GM19397 (cell line): Measurements from ENCODE around the gene SMAD6.

ENCODE experiments used
- ATAC-seq: cut with Tn5 transposase; IDR thresholded peaks from one replicate; pipeline ENCODE4 v1.9.1; 2021; ENCODE audit warnings: mild to moderate bottlenecking, moderate library complexity; ENCODE audit not compliant: unreplicated experiment

The SMAD6 gene

GRCh38 chr15:66719471-66719870 lies 17.4 kb downstream of the SMAD6 start:
- no peak for ATAC-seq

- ATAC-seq: no peak
These were observed 18.4 kb downstream of the SMAD6 start for GRCh38 chr15:66720206-66721010.

DNA sequence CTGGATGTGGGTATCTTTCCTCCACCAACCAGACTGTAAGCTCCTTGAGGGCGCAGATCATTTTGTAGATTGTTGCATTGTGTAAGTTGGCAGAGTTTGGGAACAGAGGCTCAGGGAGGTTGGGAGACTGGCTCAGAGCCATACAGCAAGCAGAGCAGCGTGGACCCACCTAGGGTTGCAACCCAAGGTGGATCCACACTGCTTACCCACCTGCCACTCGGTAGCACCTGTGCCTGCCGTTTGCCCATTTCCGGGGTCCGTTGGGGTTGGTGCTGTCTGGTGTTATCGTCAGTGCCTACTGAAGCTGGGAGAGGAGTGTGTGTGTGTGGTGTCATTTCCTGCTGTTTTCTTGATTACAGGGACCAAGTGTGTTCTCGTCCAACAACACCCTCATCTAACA lies 19.0 kb downstream of the SMAD6 start:
- ATAC-seq: no peak

DNA sequence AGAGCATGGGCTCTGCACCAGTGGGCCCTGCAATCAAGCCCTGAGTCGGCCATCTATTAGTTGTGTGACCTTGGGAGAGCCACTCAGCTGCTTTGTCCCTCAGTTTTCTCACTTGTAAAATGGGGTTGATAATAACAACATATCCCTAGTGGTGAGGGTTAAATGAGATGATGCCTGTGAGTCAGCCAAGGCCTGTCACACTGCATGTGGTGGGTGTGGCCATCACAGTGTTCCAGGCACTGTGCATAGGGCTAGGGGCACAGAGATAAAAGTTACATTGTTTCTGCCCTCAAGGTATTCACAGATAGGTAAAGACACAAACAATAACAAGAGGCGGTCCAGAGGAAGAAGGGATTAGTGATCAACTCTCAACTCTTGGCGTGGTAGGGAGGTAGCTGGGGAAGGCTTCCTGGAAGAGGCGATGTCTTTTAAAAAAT lies 19.5 kb downstream of the SMAD6 start:
- ATAC-seq: no peak

DNA sequence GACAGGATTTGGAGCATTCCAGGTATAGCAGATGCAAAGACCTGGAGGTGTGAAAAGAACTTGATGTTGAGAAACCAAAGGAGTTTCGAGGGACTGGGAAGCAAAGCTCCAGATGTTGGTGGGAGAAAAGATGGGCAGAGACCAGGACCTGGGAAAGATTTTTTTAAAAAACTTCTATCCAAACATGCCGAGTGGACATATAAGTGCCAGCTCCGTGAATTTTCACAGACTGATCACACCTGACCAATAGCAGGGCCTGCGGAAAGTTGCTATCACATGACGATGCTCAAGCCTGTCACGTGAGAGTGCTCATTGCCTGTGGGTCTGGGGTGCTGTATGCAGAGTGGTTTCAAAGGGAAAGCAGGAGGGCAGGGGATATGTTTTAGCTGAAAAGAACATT lies 19.9 kb downstream of the SMAD6 start:
- no peak for ATAC-seq

DNA sequence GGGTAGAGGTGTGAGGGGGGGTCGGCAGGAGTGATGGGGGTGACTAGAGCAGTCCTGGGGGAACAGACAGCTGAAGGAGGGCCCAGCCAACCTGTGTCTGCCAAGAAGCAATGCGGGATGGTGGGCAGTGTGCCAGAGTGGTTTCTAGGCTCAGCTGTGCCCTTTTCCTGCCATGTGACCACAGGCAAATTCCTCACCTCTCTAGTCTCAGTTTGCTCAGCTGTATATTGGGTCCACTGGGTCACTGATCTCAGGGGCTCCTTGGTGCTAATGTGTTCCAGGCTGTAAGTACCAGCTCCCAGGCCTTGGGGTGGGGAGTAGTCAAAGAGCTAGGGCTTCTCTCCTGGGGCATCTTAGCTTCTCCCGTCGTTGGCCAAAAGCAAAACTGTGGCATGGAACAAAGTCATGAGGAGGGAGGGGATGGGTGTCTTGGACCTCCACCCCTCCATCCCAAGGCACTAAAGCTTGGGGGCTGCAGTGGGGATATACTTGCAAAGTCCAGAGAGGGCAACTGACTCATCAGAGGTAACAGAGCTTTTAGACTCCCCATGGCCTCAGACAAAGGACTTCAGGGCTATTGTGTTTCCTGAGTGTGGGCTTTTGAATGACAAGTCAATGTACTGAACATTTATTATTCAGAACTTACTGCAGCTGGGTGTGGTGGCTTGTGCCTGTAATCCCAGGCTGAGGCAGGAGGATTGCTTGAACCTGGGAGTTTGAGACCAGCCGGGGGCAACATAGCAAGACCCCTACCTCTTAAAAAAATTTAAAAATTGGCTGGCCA lies 20.9 kb downstream of the SMAD6 start:
- ATAC-seq: no peak

DNA sequence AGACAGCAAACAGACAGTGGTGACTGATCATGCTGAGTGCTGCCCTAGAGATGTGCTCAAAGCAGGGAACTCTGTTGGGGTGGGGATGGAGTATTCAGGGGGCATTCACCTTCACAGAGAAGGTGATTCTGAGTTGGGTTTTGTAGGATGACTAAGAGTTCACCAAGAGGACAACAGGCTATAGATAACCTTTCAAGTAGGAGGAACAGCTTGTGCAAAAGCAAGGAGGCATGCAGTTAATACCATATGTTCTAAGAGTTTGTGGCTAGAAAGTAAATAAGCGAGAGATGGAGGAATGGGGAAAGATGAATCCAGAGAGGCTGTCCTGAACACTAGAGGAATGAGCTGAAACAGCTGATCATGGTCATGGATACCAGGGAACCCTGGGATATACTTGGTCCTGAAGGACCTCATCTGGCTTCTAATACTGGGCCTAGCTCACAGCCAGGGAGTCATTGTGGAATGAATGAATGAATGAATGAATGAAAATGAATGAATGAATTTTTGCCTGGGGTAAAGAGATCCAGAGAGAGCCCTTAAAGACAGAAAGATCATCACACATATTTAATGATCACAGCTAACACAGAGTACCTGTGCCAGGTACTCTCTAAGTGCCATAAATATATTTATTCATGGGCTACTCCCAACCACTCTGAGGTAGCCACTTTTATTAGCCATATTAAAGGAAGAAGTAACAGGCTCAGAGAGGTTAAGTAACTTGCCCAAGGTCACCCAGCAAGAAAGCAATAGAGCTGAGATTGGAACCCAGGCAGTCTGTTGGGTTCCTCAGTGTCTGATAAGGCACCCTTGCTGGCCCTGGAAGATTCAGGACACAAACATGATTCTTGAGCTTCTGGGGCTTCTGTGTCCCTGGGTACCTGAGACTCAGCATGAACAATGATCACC lies 22.0 kb downstream of the SMAD6 start:
- no peak for ATAC-seq

DNA sequence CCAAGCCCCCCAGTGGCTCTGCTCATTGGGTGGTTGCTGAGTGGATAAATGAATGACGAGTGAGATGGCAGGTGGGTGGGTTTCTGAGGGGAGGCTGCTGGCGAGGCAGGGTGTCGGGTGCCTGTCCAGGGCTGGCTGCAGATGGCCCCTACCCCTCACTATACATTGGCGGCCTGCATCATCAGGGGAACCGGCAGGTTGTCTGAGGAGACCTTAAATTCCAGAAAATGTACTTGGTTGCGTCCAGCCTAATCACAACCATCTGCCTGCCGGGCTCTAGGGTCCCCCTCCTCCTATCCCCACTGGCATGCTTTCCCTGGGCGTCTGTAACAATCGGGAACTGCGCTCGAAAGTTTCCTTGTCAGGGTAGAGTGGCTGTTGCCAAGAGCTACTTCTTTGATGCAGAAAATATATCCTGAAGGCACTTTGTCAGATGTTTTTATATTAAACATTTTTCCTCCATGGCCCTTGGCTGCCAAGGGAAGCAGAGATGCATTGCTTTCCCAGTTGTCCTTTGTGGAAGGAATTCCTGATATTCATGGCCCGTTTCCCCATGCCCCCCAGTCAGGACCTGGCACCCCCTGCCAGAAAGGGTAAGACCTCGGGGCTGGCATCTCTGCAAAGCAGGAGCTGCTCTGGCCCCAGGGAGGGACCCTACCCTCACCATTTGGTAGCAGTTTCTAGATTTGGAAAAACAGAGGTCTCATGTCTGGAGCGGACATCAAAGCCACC lies 22.9 kb downstream of the SMAD6 start:
- ATAC-seq: no peak

- no peak for ATAC-seq
These were observed 23.4 kb downstream of the SMAD6 start for GRCh38 chr15:66725464-66725785.

DNA sequence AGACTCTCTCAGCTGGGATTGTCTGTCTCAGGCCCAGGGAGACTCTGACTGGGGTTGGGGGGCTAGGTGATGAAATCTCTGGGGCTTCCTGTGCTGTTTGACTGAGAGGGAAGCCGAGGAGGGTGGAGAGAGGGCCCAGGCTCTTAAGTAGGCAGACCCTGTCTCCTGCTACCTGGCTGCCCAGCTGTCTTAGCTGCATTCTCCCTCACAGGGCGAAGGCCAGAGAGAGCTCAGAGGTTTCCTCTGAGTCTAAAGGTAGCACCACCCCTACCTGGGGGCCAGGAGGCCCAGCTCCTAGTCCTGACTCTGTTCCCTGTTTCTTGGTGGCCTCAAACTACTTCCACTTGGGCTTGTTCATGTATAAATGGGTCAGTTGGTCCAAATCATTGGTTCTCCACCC lies 24.4 kb downstream of the SMAD6 start:
- ATAC-seq: no peak

GRCh38 chr15:66729331-66729951 lies 27.4 kb downstream of the SMAD6 start:
- no peak for ATAC-seq

DNA sequence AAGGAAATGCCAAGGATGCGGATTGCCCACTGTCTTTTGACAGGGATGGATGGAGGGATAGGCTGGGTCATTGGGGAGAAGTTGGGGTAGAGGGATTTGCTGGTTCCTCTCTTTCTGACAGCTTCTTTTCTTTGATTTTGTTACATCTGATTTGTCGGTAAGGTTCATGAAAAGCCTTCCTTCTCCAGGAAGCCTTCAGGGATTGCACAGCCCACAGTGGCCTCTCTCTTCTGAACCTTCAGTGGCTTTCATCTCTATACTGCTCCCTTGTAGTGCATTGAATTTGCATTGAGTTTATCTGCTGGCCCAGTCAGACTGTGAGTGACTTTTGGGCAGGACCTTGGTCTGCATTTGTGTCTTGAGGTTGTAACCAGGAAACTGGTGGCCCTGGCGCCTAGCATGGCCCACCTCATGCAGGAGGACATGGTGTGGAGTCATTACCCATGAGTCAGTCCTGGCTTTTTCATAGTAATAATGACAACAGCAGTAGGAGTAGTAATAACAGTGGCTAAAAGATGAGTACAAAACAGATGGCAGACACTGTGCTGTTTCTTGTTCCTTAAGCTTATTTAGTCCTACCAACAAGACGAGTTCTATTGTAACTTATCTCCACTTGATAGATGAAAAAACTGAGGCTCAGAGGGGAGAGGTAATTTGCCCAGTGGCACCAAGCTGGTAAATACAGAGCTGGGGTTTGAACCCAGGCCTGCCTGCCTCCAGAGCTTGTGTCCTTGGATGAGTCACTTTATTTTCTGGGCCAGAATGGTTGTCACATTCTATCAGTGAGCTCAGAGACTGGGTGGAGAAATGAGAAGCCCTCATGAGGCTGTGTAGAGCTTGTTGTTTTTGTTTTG lies 28.4 kb downstream of the SMAD6 start:
- ATAC-seq: no peak

DNA sequence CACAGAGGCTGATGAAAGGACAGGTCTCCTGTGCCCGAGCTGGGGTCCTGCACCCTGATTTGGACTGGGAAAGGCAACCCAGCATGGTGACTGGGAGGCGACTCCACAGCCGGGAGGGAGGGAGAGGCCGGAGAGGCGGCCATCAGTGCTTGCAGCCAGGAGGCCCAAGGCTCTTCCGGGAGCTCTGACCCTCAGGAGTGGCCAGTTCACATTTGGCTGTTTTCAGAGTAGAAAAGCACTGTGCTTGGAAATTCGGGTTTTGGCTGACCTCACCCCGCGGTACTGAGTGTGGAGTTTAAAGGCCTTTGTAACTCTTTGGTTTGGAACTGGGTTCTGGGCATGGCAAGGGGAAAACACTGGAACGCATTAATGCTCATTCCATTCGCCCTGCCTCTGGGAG lies 31.9 kb downstream of the SMAD6 start:
- no peak for ATAC-seq

GRCh38 chr15:66734961-66735908 lies 33.2 kb downstream of the SMAD6 start:
- ATAC-seq: no peak

GRCh38 chr15:66735909-66736305 lies 33.9 kb downstream of the SMAD6 start:
- ATAC-seq: no peak

- no peak for ATAC-seq
These were observed 35.4 kb downstream of the SMAD6 start for GRCh38 chr15:66737243-66738010.

- no peak for ATAC-seq
These were observed 36.1 kb downstream of the SMAD6 start for GRCh38 chr15:66738116-66738515.
